Activated CD8-positive, alpha-beta memory T cell treated with anti-CD3 and anti-CD28 coated beads, Interleukin-2, amount 50 U/mL, for 1 hour (primary cell): ENCODE measurements around the gene SGMS1.
"Not testable (repeated sequence)": the region's sequence is repeated elsewhere in the genome, so short reads cannot be mapped to it uniquely, and the experiment has no call there.

Experiments used
- DNase-seq: peaks from one replicate; pipeline ENCODE4 v3.0.0-alpha.2; 2020; ENCODE audit errors: extremely low read depth

The SGMS1 gene

DNA sequence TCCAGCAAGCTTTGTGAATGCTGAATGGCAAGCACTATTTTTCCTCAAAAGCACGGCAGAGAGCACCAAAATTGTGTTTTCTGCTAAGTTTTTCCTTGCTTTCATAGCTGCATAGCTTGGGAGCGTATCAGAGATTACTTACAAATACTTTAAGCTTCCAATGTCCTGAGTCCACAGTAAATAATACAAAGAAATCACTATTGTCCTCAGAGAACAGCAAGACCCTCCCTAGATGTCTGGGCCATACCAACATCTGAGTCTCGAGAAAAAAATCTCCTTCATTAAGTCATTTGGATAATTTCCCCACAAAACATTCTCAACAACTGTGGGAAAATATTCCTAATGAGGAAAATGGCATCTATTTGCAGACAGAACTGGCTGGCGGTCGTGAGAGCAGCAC, 41.7 kb downstream of the SGMS1 start:
- DNase-seq, result no peak

DNA sequence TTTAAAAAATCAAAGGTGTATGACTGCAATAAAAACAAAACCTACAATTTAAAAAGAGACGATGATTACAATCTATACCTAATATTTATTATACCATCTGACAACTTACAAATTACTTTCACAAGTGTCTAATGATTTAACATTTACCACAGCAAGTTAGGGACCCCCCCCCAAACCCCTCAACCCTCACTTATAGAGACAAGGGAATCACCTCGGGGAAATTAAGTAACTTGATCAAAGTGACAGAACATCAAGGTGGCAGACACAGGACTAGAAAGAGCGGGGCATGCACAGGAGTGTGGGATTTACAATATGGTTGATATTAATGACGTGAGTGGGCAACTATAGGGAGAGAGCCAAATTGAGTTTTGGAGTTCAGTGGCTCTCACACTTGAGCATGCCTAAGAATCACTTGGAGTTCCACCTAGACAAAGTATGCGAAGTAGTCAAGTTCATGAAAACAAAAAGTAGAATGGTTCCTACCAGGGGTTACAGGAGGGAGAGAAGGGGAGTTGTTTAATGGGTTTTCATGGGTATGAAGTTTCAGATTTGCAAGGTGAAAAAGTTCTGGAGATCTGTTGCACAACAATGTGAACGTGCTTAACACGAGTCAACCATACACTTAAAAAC, 43.4 kb downstream of the SGMS1 start:
- no peak for DNase-seq

DNA sequence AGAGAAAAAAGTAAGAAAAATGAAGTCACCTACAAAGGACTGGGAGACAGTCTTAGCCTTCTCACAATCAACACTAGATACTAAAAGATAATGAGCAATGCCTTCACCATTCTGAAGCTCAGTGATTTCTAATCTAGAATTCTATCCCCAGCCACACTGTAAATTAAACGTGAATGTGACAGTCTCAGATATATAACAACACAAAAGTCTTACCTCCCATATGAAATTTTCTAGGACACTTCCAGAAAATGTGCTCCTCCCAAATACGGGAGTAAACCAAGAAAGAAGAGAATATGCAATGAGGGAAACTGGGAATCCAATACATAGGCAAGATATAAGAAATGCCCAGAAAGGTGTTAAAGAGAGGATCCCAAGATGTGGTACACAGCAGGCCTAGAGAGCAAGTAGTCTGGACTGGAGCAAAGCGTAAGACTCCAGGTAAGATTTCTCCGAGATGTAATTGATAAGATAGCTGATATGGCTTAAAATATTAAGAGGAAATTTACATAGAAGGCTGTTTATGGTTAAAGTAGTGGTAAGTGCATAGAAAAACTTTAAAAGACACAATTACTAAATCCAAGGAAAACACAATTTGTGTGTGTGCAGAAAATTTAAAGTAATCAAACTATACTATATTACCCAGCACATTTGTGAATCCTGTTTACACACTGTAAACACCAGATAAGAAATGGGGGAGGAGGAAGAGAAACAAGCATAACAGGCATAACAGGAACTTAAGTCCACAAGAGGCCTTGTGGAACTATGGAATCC, 44.1 kb downstream of the SGMS1 start:
- no peak for DNase-seq

DNA sequence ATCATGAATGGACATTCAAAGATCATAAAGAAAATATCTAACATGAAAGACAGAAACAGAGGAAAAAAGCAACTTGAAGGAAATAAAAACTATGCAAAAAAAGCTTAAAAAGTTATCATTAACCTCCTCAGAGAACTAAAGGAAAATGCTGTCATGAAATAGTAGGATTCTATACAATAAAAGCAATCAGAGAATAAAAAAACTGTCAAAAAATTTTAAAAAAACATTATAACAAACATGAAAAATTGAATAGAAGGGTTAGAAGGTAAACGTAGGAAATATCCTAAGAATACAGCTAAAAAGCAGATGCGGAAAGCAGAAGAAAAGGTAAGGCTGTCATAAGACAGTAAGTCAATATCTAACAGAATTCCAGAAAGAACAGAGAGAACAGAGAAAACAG, 44.8 kb downstream of the SGMS1 start:
- DNase-seq, result no peak

DNA sequence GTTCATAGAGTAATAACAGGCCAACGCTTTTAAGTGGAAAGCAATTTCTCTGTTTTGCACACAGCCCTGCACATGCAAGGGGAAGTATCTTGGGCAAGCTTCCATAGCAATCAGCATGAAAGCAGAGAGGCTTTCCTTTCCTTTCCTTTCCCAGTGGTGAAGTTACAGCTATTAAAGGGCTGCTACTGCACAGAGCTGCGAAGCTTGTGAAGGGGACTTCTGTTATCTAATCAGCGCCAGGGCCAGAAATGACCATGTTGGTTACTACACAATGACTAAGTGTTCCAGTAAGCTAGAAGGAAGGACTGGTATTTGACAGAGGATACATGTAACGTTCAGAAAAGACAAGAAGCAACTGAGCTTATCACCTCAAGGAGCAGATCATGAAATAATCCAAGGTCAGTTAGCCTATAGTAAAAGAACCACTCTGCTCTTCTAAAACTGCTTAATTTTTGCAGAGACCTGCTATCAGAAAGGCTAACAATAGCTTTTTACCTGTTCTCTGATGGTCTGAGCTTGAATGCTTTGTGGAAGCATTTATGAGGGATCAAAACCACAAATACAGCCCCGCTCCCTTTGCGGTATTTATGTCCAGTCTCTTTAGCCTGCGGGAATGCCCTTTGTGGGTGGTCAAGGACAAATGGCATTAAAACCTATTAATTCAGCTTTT, 45.9 kb downstream of the SGMS1 start:
- DNase-seq, result no peak

DNA sequence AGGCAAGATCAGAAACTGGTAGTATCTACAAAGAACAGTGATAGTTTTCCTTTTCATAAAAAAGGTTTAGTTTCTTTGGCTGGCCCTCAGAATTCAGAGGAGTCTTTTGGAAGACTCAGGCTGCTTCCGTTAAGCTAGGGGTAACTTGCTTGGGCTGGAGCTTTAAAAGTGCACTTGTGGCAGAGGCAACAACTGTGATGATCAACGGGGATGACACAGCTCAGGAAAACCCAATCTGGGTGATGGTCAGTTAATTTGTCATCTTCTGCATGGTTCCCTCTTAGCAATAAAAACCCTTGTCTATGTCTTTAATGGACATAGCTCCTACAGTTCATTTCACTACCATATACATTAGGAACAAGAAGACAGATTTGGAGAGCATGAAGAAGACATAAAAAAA, 46.7 kb downstream of the SGMS1 start:
- DNase-seq, result no peak

DNA sequence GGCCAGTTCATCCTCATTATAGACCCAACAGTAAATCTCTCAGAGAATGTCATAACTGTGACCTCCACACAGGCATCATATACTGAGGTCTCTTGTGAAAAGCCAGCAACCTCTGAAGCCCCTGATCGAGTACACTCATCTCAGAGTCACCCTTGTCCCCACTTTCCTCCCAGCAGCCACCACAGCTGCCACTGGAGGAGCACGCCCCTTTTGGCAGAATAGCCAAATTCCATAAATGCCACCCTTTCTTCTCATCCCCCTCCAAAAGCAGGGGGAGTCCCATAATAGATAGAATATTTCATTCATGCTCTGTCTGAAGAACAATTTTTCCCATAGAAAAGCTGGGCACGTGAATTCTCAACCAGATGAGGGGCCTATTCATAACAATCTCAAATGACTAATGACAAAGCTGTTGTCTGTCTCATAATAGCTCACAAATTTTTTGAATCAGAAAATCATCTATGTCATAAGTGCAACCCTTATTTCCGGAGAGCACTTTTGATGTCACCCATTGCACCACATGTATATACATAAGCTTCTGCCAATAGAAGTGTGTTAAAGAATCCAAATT, 47.4 kb downstream of the SGMS1 start:
- no peak for DNase-seq

DNA sequence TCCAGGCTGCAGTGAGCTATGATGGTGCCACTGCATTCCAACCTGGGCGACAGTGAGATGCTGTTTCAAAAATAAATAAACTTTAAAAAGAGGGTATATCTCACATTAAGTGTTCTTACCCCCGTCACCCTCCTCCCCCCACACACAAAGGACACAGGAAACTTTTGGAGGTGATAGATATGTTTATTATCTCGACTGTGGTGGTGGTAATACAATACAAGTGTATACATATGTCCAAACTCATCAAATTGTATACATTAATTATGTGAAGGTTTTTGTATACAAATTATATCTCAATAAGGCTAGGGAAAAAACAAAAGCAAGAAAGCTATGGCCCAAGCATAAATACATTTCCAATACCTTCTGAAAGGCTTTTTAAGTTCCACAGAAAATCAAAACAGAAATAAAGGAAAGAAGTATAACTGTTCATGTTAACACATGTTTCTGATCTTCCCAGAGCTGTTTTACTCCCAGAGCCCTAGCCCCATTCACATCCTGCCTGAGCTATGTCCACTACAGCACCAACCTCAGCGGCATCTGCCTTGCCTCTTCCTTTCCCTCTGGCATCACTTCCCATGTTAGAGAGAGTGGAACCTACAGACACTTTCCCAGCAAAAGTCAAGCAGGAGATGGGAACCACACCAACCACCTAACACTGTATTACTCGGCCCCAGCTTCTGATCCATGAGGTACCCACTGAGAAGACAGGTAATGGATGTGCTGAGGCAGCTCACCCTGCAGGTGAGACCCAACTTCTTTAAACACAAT, 48.1 kb downstream of the SGMS1 start:
- DNase-seq, result no peak

DNA sequence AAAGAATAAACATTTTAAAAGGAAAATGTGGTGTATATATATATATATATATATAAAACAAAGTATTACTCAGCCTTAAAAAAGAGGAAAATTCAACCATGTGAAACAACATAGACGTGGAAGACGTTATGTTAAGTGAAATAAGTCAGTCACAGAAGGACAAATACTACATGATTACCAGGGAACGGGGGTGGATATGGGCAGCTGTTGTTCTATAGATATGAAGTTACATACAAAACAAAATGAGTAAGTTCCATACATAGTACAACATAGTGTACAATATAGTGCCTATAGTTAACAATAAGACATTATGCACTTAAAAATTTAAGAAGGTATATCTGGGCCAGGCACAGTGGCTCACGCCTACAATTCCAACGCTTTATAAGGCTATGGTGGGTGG, 48.8 kb downstream of the SGMS1 start:
- DNase-seq, result no peak

DNA sequence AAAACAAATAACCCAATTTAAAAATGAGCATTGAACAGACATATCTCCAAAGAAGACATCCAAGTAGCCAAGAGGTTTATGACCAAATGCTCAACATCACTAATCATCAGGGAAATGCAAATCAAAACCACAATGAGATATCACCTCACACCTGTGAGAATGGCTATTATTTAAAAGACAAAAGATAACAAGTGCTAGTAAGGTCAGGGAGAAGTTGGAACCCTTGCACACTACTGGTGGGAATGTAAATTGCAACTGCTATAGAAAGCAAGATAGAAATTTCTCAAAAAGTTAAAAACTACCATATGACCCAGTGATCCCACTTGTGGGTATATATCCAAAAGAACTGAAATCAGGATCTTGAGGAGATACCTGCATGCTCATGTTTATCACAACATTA, 49.5 kb downstream of the SGMS1 start:
- DNase-seq, result no peak

DNA sequence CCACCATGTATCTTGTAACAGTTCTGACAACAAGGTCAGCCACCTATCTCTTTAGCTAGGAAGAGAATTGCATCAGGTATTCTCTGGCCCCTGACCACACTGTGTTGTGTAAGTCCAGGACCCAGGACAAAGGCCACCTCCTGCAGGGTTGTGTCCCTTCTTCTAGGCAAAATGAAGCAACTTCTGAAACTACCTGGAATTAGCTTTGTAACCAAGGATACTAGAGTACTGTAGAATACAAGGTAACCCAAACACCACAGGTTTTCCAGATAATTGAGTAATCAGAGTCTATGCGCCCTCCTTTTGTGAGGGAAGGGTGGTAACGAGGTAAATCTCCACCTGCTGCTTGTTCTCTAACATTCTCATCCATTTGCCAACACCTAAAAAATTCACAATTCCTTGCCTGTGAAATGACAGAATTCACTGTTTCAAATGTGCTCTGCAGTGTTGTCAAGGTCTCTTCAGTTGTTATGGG, 51.7 kb downstream of the SGMS1 start:
- DNase-seq, result no peak

DNA sequence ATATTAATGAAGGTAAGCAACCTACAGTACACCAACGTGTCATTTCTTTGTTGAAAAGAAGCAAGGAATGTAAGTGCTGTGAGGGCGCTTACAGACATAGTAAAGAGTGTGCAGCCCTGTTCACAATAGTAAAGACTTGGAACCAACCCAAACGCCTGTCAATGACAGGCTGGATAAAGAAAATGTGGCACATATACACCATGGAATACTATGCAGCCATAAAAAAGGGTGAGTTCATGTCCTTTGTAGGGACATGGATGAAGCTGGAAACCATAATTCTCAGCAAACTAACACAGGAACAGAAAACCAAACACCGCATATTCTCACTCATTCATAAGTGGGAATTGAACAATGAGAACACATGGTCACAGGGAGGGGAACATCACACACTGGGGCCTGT, 55.0 kb downstream of the SGMS1 start:
- not testable (repeated sequence) for DNase-seq

DNA sequence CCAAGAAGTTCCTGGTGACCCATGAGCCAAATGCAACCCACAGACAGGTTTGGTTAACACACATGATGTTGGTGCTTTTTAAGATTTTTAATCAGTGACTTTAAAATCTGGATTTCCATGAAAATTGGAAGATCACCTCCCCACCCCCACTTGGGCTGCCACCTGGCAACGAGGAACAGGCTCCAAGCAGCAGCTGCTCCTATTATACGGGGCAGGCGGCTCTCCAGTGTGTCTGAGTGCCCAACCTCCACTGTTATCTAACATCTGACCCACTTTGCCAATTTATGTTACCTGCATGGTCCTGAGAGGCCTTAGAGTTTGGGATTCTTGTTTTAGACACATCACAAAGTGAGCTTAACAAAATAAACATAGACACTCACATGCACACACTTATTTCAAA, 56.4 kb downstream of the SGMS1 start:
- DNase-seq, result no peak

DNA sequence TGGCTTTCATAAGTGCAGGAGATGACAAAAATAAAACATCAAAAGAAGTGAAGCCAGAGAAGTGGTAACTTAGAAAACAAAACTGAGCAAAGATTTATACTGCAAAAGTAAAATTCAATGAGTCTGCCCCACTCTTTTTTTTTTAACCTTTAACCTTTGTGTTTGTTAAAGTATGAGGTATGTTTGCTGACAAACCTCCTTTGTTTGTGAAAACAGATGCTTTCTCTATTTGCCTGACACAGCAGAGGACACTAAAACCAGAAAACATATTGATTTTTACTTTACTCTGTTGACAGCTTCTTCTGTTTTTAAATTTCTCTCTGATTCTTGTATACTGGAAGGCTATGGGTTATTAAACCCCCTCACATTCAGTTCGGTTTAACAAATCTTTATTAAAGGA, 57.6 kb downstream of the SGMS1 start:
- DNase-seq, result no peak

DNA sequence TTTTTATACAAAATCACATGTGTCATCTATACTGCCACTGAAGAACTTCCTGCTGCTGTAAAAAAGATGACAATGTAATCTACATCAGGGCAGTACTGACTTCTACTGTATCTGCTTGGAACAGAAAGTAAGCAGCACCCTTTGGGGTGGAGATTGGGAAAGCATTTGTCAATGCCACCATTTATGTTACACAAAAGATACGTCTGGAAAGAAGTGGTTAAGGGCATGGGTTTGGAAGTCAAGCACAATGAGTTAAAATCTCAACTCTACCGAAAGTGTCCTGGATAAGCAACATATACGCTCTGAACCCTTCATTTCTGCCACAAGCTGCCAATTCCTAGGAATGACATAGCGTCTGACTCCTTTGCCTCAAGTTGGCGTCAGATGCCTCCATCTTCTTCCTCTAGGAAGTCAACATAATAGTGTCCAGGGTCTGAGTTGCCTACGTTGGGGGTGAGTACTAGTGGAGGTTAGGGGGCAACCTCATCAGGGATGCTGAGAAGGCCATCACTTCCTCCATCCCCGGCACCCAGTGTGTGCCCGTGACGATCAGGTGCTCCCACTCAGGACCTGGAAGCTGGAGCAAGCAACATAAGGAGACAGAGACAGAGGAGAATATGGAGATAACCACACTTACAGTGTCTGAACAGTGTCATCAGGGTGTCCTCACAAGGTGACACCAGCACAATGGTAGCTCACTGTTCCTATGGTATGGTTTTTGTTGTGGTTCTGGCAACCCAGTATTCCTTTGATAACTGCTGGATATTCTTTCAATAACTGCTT, 58.3 kb downstream of the SGMS1 start:
- no peak for DNase-seq

DNA sequence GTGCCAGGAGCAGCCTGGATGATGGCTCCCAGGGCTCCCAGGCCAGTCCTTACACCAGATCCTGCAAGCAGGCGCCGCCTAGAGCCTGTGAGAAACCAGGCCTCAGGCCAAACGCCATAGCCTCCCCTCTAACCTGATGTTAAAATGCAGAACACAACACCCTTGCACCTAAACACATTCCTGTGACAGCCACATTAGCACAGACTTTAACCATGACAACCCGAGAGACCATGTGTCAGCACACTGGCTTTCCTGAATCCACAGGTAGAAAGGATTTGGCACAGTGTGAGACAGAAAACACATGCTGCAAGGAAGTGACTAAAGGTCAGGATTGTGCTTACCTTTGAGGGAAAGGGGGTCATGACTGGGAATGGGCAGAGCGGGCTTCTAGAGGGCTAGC, 59.9 kb downstream of the SGMS1 start:
- no peak for DNase-seq

DNA sequence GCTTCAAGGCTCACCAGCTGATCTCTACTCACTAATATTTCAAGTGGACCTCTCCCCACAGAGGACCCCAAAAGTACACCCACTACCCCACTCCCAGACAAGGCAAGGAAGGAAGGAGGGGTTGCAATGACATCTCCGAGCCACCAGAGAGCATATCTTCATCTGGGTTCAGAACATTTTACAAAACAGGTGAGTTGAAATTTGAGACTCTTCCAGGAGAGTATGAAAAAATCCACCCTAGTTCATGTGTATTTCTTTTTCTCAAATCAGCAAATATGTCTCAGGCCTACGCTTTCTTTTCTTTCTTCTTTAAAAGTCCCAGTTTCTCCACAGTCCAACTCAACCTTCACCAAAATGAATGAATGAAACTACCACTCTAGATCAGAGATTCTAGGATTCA, 61.9 kb downstream of the SGMS1 start:
- no peak for DNase-seq

DNA sequence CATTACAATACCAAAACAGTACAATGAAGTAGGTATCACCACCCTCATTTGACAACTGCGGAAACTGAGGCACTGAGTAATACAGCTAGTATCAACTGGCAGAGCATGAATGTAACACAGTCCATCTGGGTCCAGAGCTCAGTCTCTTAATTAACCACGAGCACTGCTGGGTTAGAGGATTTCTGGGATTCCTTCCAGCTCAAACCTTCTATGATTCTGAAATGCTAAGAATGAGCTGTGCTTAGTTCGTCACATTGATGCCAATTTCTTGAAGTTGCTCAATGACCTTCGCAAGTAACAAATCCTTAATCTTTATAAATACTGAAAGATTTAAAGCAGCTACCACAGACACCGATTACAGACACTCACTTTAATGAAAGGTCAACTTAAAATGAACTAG, 62.5 kb downstream of the SGMS1 start:
- no peak for DNase-seq

DNA sequence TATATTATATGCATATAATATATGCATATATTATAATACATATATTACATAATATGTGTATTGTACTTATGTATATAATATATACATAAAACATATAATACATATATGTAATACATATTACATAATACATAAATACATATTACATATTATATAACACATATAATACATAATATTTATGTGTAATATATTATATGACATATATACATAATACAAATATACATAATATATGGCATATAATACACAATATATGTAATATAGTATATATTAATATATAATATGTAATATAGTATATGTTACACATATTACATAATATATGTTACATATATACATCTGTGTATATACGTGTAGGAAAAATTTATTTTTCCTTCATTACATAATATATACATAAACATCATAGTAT, 63.4 kb downstream of the SGMS1 start:
- DNase-seq, result no peak

DNA sequence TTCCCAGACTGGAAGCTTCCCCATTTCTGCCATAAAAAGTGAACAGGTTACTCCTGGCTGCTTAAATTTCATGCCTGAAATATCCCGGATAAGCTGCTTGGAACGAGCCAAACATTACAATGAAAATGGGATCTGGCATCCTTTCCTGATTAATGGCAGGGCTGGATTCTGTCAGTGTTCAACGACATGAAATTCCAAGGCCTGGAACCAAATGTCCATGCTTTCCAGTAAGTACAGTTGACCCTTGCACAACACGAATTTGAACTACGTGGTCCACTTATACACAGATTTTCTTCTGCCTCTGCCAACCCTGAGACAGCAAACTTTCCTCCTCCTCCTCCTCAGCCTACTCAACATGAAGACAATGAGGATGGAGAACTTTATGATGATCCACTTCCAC, 65.4 kb downstream of the SGMS1 start:
- no peak for DNase-seq

DNA sequence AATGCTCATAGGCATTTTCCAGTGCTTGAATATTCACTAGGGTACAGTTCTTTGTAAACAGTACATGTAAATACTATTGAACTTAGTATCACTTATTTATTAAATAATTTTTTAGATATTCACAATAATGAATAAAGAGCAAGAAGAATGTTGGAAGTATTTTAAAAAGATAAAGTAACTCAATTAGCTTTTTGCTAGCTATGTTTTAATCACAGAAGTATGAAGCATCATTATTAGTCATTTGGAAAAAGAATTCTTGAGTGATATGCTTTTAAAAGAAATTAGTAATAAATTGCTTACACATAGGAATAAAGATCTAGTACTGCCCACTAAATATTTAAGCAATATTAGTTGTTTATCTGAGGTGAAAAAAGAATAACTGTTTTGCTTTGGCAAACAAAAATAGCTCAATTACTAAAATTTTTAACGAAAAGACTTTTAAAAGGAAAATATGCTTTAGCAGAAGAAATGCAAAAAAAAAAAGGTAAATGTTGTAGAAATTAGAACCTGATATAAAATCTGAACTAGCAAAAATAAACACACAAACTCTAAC, 66.5 kb downstream of the SGMS1 start:
- no peak for DNase-seq
